Ishikawa (cell line): ENCODE measurements around the gene LRRC15.

Source experiments
- EGR1 ChIP-seq: IDR thresholded peaks from 2 replicates; pipeline ENCODE4 v1.6.1; 2012
- EP300 ChIP-seq: IDR thresholded peaks from 2 replicates; pipeline ENCODE4 v1.6.1; 2012; ENCODE audit warnings: borderline replicate concordance

DNA sequence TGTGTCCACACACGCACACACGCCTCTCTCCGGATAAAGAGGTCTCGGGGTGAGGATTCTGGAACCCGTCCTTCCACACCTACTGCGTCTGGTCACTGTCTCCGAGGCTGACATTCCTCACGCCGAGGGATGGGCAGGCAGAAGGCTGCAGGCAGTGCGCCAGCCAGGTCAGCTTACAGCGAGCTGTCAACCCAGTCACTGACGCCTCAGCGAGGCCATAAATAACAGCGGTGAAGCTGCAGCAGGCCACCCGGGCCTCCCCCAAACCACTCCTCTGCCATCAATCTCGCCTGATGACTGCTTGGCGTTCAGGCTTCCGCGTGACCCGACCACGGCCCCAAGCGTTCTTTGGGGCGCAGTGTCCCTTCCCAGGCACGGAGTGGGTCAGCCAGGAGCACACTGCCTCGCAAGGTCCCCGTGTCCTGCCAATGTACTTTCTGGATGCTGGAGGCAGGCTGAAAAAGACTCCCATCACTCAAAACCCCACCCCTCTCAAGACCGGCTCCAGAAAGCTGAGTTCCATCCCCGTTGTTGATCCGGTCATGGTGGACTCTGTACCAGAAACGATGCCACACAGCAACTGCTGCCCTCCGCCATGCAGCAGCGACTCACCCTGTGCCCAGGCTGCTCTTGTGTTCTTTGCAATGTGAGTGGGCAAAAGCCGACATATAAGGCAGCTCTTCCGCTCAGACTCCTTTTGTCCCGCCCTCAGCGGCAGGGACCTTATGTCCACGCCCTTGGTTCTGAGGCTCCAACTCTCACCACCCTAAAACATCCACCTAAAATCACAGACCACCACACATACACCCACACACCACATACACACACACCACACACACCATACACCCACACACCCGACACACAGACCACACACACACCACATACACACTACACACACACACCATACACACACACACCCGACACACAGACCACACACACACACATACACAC lies 45.5 kb downstream of the LRRC15 start:
- TF ChIP-seq EP300 = no peak
- no peak for TF ChIP-seq EGR1
